ENCODE data around the gene RACGAP1. TPM values are rescaled to one million over a fixed set of nuclear protein-coding genes. Genes with fewer than 3 reads are reported as not detected.

RACGAP1 gene
- polyA plus RNA-seq, 3 donors = 3.1 to 5.4 (median 3.6) TPM

DNA sequence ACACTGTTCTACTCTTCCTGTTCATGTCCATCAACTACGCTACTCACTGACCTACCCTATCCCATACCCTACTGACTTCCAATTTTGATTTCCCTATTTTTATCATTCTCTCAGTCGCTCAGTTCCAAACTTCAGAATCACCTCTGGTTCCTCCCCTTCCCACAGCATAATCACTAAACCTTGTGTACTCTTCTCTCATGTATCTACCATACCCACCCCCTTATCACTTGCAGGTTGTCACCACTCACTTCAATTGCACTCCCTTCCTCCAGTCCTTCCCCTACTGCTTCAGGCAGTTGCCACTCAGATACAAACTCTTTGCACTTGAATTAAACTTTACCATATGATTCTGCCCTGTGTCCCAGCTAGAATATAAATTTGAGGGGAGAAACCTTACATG lies 6.3 kb downstream of the RACGAP1 start:
- Histone ChIP-seq H2AFZ (ENCODE audit: insufficient read depth, low read depth, low read length, poor library complexity, severe bottlenecking) (no peak overlapping the region), H3K4me3 (replicated peaks in 1 of 3; ENCODE audit: low read depth in 2 of 3, low read length in 3 of 3) (no peak overlapping the region), H3K27me3 (ENCODE audit: control insufficient read depth in 2 of 2, insufficient read depth in 2 of 2, low read length in 2 of 2) (no peaks in the 10 kb centered on the region), H3K4me2 (replicated peaks; ENCODE audit: extremely low read depth, low read length, poor library complexity, severe bottlenecking) (no peak overlapping the region), H3K79me2 (ENCODE audit: insufficient read depth, low read length) (peaks cover 99% of the 10 kb centered on the region), H3K4me1 (ENCODE audit: control insufficient read depth in 1 of 2, insufficient read depth in 2 of 2, low read length in 2 of 2) (peaks cover 18 to 28% of the 10 kb centered on the region in 2 donors), H3K36me3 (replicated peaks in 1 of 2; ENCODE audit: control insufficient read depth in 1 of 2, insufficient read depth in 2 of 2, low read length in 2 of 2) (peaks cover 5 to 12% of the 10 kb centered on the region in 2 donors), H3K9me3 (replicated peaks in 1 of 2; ENCODE audit: control insufficient read depth in 1 of 2, insufficient read depth in 1 of 2, low read length in 2 of 2) (no peaks in the 10 kb centered on the region), H3K27ac (ENCODE audit: low read depth in 1 of 2, low read length in 2 of 2) (peak overlapping the region in 1 of 2 donors; percentile 85), H4K20me1 (ENCODE audit: insufficient read depth, low read length) (no peaks in the 10 kb centered on the region), H3K9ac (ENCODE audit: insufficient read depth, low read length, poor library complexity, severe bottlenecking) (no peak overlapping the region)
- Mint-ChIP-seq H3K9me3 (no peaks in the 10 kb centered on the region), H3K36me3 (peaks cover 10 to 19% of the 10 kb centered on the region in 2 donors), H3K27ac (peak overlapping the region in 5 of 7 donors; percentile 22 to 64 (median 61)), H3K4me3 (no peak overlapping the region), H3K27me3 (ENCODE audit: low read depth in 3 of 3) (no peaks in the 10 kb centered on the region), H3K4me1 (peaks cover 42% of the 10 kb centered on the region)
- TF ChIP-seq, protein P1, sequence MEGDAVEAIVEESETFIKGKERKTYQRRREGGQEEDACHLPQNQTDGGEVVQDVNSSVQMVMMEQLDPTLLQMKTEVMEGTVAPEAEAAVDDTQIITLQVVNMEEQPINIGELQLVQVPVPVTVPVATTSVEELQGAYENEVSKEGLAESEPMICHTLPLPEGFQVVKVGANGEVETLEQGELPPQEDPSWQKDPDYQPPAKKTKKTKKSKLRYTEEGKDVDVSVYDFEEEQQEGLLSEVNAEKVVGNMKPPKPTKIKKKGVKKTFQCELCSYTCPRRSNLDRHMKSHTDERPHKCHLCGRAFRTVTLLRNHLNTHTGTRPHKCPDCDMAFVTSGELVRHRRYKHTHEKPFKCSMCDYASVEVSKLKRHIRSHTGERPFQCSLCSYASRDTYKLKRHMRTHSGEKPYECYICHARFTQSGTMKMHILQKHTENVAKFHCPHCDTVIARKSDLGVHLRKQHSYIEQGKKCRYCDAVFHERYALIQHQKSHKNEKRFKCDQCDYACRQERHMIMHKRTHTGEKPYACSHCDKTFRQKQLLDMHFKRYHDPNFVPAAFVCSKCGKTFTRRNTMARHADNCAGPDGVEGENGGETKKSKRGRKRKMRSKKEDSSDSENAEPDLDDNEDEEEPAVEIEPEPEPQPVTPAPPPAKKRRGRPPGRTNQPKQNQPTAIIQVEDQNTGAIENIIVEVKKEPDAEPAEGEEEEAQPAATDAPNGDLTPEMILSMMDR (IDR thresholded peaks at IDR 0.05) = no peak
- DNase-seq = no peak
- WGBS (ENCODE audit: insufficient coverage) = 94% methylated on average over 2 of the region's 2 CpGs
- intact Hi-C loops (cut with micrococcal nuclease) = no loop called here

DNA sequence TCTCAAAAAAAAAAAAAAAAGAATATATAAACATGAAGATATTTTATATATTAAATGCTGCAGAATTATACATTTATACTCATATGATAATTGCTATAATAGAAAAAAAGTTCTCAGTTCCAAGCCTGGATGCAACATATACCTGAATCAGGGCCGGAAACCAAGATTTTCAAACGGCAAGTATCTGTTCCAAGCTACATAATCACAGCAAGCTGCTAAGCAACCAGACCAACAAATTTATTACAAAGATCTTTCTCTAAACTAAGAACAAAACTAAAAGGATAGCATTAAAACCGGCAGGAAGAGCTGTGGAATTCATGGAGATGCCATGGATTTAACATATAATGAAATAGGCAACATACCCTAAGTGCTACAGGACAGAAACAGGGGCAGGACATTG lies 7.1 kb downstream of the RACGAP1 start:
- H3K9ac ChIP-seq (ENCODE audit: insufficient read depth, low read length, poor library complexity, severe bottlenecking) = no peak overlapping the region

More for the DNA sequence above, 7.1 kb downstream of the RACGAP1 start:
- no peak for DNase-seq
- H3K4me3 ChIP-seq (replicated peaks in 1 of 3; ENCODE audit: low read depth in 2 of 3, low read length in 3 of 3) = no peak overlapping the region
- H3K4me2 ChIP-seq (replicated peaks; ENCODE audit: extremely low read depth, low read length, poor library complexity, severe bottlenecking) = no peak overlapping the region
- no peaks in the 10 kb centered on the region for H3K9me3 ChIP-seq (replicated peaks in 1 of 2; ENCODE audit: control insufficient read depth in 1 of 2, insufficient read depth in 1 of 2, low read length in 2 of 2)
- H4K20me1 ChIP-seq (ENCODE audit: insufficient read depth, low read length) = no peaks in the 10 kb centered on the region
- intact Hi-C loops (cut with micrococcal nuclease) = no loop called here
- Mint-ChIP-seq H3K36me3 (peaks cover 17 to 27% of the 10 kb centered on the region in 2 donors), H3K4me3 (no peak overlapping the region), H3K4me1 (peaks cover 36% of the 10 kb centered on the region), H3K27ac (peak overlapping the region; percentile 6 to 96 (median 89)), H3K9me3 (no peaks in the 10 kb centered on the region), H3K27me3 (ENCODE audit: low read depth in 3 of 3) (no peaks in the 10 kb centered on the region)
- H2AFZ ChIP-seq (ENCODE audit: insufficient read depth, low read depth, low read length, poor library complexity, severe bottlenecking) = no peak overlapping the region
- H3K36me3 ChIP-seq (replicated peaks in 1 of 2; ENCODE audit: control insufficient read depth in 1 of 2, insufficient read depth in 2 of 2, low read length in 2 of 2) = peaks cover 9 to 20% of the 10 kb centered on the region in 2 donors
- peaks cover 18 to 24% of the 10 kb centered on the region in 2 donors for H3K4me1 ChIP-seq (ENCODE audit: control insufficient read depth in 1 of 2, insufficient read depth in 2 of 2, low read length in 2 of 2)
- no peaks in the 10 kb centered on the region for H3K27me3 ChIP-seq (ENCODE audit: control insufficient read depth in 2 of 2, insufficient read depth in 2 of 2, low read length in 2 of 2)
- H3K79me2 ChIP-seq (ENCODE audit: insufficient read depth, low read length) = peaks cover 99% of the 10 kb centered on the region
- 100% methylated on average over 1 of the region's 3 CpGs for WGBS (ENCODE audit: insufficient coverage)
- H3K27ac ChIP-seq (ENCODE audit: low read depth in 1 of 2, low read length in 2 of 2) = peak overlapping the region; percentile 82 to 85
- TF ChIP-seq, protein P1 (IDR thresholded peaks at IDR 0.05) = no peak

Measured in CD14-positive monocyte (primary cell).